Measurements from ENCODE around the gene MRPL36. TPM values are rescaled to one million over a fixed set of nuclear protein-coding genes. Genes with fewer than 3 reads are reported as not detected.

Gene MRPL36
- total and polyA plus RNA-seq, 2 experiments from 2014 or later: 73.9 to 195 TPM

DNA sequence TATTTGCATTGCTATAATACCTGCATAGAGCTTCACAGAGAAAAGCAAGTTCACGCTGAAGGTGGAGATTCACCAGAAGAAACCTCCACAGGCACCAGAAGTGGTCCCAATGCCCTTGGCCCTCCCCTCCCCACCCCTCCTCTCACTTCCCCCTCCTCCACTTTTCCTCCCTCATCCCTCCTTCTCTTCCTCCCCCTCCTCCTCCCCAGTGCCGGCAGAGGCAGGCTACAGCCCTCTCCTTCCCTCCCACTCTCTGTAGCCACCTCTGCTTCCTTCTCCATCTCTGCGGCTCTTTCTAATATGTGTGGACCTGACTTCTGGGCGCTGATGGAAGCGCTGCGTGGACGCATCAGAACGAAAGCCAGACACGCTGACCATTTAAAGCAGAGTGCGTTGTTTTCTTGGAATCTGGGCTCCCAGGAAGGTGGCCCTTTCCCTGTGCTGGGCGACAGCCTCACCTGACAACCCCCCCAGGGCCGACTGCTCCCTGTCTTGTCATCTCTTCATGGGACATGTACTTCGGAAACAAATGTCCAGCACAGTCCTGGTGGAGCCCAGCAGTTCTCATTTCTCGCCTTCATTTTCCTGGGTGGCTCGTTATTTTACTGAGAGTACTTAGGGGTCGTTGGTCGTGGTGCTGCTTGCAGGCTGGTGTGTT, 31.1 kb upstream of the MRPL36 start:
- no peaks in the 10 kb centered on the region for H3K9me3 ChIP-seq (ENCODE audit: low read depth)
- H3K27ac ChIP-seq: peak overlapping the region; percentile 71
- no peak overlapping the region for H3K4me3 ChIP-seq
- H3K27me3 ChIP-seq: no peaks in the 10 kb centered on the region
- H3K4me1 ChIP-seq (ENCODE audit: low read depth): peaks cover 40% of the 10 kb centered on the region
- no peaks in the 10 kb centered on the region for H3K36me3 ChIP-seq
- DNase-seq (ENCODE audit: low read depth in 1 of 2, low spot score in 1 of 2): no peak
- TF ChIP-seq, protein P1, sequence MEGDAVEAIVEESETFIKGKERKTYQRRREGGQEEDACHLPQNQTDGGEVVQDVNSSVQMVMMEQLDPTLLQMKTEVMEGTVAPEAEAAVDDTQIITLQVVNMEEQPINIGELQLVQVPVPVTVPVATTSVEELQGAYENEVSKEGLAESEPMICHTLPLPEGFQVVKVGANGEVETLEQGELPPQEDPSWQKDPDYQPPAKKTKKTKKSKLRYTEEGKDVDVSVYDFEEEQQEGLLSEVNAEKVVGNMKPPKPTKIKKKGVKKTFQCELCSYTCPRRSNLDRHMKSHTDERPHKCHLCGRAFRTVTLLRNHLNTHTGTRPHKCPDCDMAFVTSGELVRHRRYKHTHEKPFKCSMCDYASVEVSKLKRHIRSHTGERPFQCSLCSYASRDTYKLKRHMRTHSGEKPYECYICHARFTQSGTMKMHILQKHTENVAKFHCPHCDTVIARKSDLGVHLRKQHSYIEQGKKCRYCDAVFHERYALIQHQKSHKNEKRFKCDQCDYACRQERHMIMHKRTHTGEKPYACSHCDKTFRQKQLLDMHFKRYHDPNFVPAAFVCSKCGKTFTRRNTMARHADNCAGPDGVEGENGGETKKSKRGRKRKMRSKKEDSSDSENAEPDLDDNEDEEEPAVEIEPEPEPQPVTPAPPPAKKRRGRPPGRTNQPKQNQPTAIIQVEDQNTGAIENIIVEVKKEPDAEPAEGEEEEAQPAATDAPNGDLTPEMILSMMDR (IDR thresholded peaks at IDR 0.05; ENCODE audit: low read depth, low read length): no peak

DNA sequence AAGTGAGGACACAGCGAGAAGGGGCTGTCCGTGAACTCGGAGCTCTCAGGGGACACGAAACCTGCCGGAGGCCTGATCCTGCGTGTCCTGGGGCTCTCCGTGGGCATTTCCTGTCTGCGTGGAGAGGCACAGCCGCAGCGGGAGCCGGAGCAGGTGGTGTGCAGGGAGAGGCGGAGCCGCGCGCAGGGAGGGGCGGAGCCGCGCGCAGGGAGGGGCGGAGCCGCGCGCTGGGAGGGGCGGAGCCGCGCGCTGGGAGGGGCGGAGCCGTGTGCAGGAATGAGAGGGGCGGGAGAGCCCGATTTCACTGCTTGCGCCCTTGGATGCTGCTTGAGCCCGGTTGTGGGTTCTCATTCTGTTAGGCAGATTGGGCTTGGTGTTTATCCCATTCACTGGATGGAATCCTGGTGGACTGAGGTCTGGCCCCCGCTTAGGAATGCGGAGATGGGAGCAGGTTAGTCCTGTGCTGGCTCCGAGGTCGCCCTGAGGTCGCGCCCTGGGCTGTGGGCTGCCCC, 28.3 kb upstream of the MRPL36 start:
- Histone ChIP-seq H3K4me1 (ENCODE audit: low read depth) (peaks cover 20% of the 10 kb centered on the region), H3K36me3 (peaks cover 5% of the 10 kb centered on the region), H3K4me3 (no peak overlapping the region), H3K9me3 (ENCODE audit: low read depth) (no peaks in the 10 kb centered on the region), H3K27me3 (no peaks in the 10 kb centered on the region), H3K27ac (no peak overlapping the region)
- TF ChIP-seq, protein P1 (IDR thresholded peaks at IDR 0.05; ENCODE audit: low read depth, low read length): no peak
- peak in 1 of 2 donors; percentile 2 for DNase-seq (ENCODE audit: low read depth in 1 of 2, low spot score in 1 of 2)

DNA sequence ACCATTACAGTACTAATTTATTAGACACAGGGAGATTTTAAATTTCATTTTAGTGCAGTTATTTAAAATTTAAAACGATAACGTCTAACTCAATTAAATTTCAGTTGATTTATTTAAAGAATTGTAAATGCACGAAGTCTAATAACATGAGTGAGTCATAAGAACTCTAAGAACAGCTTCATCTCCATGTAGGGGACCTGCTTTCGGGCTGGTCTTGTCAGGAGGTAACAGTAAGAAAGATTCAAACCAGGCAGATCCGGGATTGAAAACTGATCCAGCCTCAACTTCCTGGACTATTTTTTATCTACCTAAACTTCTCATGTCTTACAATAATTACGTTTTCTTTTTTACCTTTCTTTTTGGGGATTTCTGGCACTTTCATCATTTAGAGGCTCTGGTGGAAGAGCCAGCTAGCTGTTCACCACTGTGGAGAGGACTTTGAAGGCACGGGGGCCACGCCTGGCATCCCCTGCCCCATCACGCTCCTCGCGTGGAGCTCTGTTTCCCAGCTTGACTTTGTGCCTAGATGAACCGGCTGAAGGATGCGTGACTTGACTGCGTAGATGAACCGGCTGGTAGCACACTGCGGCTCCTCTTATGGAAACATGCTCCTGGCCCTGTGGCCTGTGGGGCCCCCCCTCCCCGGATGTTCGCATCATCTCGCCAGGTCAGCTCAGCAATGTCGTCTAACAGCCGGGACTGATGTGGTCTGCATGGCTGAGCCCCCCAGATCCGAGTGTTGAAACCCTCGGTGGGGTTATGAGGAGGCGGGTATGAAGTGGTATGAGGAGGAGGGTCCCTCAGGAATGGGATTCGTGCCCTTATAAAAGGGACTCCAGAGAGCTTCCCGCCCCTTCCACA, 27.6 kb upstream of the MRPL36 start:
- DNase-seq (ENCODE audit: low read depth in 1 of 2, low spot score in 1 of 2): no peak
- H3K27me3 ChIP-seq: no peaks in the 10 kb centered on the region
- H3K4me1 ChIP-seq (ENCODE audit: low read depth): peaks cover 15% of the 10 kb centered on the region
- no peaks in the 10 kb centered on the region for H3K9me3 ChIP-seq (ENCODE audit: low read depth)
- H3K36me3 ChIP-seq: peaks cover 7% of the 10 kb centered on the region
- no peak overlapping the region for H3K4me3 ChIP-seq
- TF ChIP-seq, protein P1 (IDR thresholded peaks at IDR 0.05; ENCODE audit: low read depth, low read length): no peak
- H3K27ac ChIP-seq: no peak overlapping the region

DNA sequence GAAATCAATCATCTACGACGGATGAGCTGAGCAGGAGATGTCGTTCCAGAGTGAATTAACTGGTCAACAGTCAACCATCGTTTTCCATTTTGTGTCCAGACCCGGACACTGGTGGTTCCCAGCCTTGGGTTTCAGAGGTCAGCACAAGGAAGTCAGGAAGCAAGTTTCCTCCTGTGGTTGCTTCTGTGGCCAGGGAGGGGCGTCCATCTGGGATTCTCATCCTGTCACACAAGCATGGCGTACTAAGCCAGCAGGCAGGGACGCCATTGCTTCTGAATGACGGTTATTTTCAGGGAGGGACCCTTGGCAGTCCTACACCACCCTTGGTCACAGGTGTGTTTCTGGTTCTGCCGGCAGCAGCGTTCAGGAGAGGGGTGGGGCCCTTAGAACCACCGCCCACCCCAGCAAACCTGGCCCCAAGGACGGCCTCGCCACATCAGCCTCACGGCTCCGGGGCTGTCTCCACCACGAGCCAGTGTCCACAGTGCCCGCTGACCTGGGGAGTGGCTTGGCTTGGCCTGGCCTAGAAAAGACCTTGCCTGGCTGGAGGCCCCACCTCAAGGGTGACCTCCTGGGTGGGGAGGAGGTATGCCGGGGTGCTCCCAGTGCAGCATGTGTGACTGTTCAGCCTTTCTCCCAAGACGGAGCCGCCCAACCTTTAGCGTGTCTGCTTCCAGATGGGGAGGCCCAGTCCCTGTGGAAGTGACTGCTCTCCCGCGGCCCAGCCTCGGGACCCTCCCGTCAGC, 26.8 kb upstream of the MRPL36 start:
- TF ChIP-seq, protein P1 (IDR thresholded peaks at IDR 0.05; ENCODE audit: low read depth, low read length): no peak
- Histone ChIP-seq H3K27ac (no peak overlapping the region), H3K27me3 (no peaks in the 10 kb centered on the region), H3K4me1 (ENCODE audit: low read depth) (peaks cover 9% of the 10 kb centered on the region), H3K36me3 (peaks cover 12% of the 10 kb centered on the region), H3K9me3 (ENCODE audit: low read depth) (no peaks in the 10 kb centered on the region), H3K4me3 (no peak overlapping the region)
- DNase-seq (ENCODE audit: low read depth in 1 of 2, low spot score in 1 of 2): no peak

Data from cardiac muscle cell (in vitro differentiated cells and primary cell).